IMR-90 (cell line): Measurements from ENCODE around the gene TOX3.

Experiments
- BHLHE40 ChIP-seq: fragments of 150-350 bp; IDR thresholded peaks from 2 replicates; pipeline ENCODE4 v1.6.1; 2016; ENCODE audit warnings: mild to moderate bottlenecking, low read depth, low read length
- CEBPB ChIP-seq: IDR thresholded peaks from 2 replicates; pipeline ENCODE4 v1.6.1; 2012; ENCODE audit warnings: low read depth, low read length, improper control_type of control experiment
- CHD1 ChIP-seq: IDR thresholded peaks from 2 replicates; pipeline ENCODE4 v1.6.1; 2012; ENCODE audit warnings: low read depth, low read length, improper control_type of control experiment
- FOS ChIP-seq: fragments of 150-350 bp; IDR thresholded peaks from 2 replicates; pipeline ENCODE4 v1.6.1; 2016; ENCODE audit warnings: low read depth, low read length
- MAZ ChIP-seq: IDR thresholded peaks from 2 replicates; pipeline ENCODE4 v1.6.1; 2012; ENCODE audit warnings: low read depth, mild to moderate bottlenecking, low read length, improper control_type of control experiment, moderate library complexity, borderline replicate concordance
- MXI1 ChIP-seq: IDR thresholded peaks from 2 replicates; pipeline ENCODE4 v1.6.1; 2012; ENCODE audit warnings: low read depth, mild to moderate bottlenecking, low read length, moderate library complexity, borderline replicate concordance
- POLR2A ChIP-seq: IDR thresholded peaks from 2 replicates; pipeline ENCODE4 v1.6.1; 2012; ENCODE audit warnings: mild to moderate bottlenecking, low read depth, low read length
- RAD21 ChIP-seq: IDR thresholded peaks from 2 replicates; pipeline ENCODE4 v1.6.1; 2012; ENCODE audit warnings: low read length, improper control_type of control experiment
- RCOR1 ChIP-seq: IDR thresholded peaks from 2 replicates; pipeline ENCODE4 v1.6.1; 2012; ENCODE audit warnings: mild to moderate bottlenecking, low read length, improper control_type of control experiment; ENCODE audit not compliant: insufficient replicate concordance
- RFX5 ChIP-seq: IDR thresholded peaks from 2 replicates; pipeline ENCODE4 v1.8.0; 2012; ENCODE audit warnings: low read depth, mild to moderate bottlenecking, low read length, moderate library complexity
- SMC3 ChIP-seq: fragments of 150-350 bp; IDR thresholded peaks from 2 replicates; pipeline ENCODE4 v1.6.1; 2016; ENCODE audit warnings: low read depth, mild to moderate bottlenecking, antibody characterized with exemption, low read length, moderate library complexity
- TF ChIP-seq, protein P1 (sequence below): conservative IDR thresholded peaks from 2 replicates; pipeline ENCODE4 v1.5.1; 2012; ENCODE audit warnings: mild to moderate bottlenecking, low read depth, low read length, improper control_type of control experiment
- TF ChIP-seq, protein P2 (sequence below): fragments of 150-350 bp; IDR thresholded peaks from 2 replicates; pipeline ENCODE4 v1.6.1; 2017; ENCODE audit warnings: mild to moderate bottlenecking, antibody characterized with exemption, low read length, low read depth

DNA sequence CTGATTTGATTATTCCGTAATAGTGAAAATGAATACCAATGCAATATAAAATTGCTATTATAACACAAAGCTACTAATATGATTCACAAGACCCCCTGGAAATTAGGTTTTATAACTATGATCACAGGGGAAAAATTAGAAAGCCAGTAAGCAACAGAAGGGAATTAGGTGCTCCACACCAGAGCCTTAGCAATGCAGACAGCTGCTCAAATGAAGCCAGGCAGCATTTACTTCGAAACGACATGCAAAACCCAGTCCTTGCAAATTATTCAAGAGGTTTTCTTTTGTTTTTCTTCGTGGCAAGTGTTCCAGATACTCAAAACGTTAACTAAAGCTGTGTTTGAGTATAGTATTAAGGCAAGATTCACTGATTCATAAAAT is 47.9 kb downstream of the TOX3 start:
- TF ChIP-seq, protein P1, sequence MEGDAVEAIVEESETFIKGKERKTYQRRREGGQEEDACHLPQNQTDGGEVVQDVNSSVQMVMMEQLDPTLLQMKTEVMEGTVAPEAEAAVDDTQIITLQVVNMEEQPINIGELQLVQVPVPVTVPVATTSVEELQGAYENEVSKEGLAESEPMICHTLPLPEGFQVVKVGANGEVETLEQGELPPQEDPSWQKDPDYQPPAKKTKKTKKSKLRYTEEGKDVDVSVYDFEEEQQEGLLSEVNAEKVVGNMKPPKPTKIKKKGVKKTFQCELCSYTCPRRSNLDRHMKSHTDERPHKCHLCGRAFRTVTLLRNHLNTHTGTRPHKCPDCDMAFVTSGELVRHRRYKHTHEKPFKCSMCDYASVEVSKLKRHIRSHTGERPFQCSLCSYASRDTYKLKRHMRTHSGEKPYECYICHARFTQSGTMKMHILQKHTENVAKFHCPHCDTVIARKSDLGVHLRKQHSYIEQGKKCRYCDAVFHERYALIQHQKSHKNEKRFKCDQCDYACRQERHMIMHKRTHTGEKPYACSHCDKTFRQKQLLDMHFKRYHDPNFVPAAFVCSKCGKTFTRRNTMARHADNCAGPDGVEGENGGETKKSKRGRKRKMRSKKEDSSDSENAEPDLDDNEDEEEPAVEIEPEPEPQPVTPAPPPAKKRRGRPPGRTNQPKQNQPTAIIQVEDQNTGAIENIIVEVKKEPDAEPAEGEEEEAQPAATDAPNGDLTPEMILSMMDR, result no peak
- TF ChIP-seq POLR2A (no peak), CEBPB (no peak), MXI1 (no peak), SMC3 (no peak), RFX5 (no peak), MAZ (no peak), CHD1 (no peak), FOS (no peak), RCOR1 (no peak), RAD21 (no peak), BHLHE40 (no peak)
- TF ChIP-seq, protein P2, sequence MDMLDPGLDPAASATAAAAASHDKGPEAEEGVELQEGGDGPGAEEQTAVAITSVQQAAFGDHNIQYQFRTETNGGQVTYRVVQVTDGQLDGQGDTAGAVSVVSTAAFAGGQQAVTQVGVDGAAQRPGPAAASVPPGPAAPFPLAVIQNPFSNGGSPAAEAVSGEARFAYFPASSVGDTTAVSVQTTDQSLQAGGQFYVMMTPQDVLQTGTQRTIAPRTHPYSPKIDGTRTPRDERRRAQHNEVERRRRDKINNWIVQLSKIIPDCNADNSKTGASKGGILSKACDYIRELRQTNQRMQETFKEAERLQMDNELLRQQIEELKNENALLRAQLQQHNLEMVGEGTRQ, result no peak
